ENCODE measurements around the gene SFT2D1.

DNA sequence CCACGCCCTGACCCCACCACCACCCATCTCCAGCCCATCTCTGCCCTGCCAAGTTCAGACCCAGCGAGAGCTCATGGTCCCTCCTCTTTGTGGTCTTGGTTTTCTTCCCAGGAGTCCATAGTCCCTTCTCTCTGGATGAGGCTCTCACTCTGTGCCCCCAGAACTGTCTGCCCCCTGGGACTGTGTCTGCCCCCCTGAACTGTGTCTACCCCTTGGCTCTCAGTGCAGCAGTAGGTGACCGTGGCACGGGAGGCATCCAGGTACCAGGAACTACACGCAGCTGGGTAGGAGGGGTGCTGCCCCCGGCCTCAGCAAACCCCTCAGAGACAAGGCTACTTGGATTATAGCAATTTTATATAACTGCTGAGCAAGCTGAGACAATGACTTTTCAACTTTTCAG is 57.7 kb downstream of the SFT2D1 start:
- TF ChIP-seq EZH2 (IDR thresholded peaks at IDR 0.05; ENCODE audit: insufficient read depth, poor library complexity, severe bottlenecking) (no peak), EZH2phosphoT487 (IDR thresholded peaks at IDR 0.05; ENCODE audit: insufficient read depth, low read depth) (no peak)
